VCaP (cell line): ENCODE measurements around the gene BCKDHA.
A peak's percentile ranks its signal among the peaks of the same experiment; 100 is the strongest.

Experiments
- H3K27ac ChIP-seq: fragments of 450-650 bp; 2 replicates; pipeline ENCODE4 v1.5.1; 2017
- TF ChIP-seq, protein P1 (sequence below): fragments of 450-650 bp; conservative IDR thresholded peaks from 2 replicates; pipeline ENCODE4 v1.5.1; 2017; ENCODE audit warnings: mild to moderate bottlenecking, moderate library complexity

BCKDHA gene

DNA sequence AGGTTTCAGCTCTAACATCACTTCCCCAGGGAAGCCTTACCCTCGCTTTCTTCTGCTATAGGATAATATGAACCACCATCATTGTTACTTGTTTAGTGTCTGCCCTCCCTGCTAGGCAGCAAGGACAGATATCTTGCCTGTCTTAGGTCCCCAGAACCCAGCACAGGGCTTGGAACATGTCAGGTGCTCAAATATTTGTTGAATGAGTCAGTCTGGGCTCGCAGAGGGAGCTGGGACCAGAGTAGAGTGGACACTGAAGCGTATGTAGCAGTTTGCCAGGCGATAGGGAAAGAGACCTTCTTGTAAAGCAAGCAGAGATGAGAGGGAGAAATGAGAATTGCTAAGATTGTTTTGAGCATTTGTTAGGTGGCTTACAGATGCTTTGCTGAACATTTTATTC lies 11.7 kb downstream of the BCKDHA start:
- TF ChIP-seq, protein P1, sequence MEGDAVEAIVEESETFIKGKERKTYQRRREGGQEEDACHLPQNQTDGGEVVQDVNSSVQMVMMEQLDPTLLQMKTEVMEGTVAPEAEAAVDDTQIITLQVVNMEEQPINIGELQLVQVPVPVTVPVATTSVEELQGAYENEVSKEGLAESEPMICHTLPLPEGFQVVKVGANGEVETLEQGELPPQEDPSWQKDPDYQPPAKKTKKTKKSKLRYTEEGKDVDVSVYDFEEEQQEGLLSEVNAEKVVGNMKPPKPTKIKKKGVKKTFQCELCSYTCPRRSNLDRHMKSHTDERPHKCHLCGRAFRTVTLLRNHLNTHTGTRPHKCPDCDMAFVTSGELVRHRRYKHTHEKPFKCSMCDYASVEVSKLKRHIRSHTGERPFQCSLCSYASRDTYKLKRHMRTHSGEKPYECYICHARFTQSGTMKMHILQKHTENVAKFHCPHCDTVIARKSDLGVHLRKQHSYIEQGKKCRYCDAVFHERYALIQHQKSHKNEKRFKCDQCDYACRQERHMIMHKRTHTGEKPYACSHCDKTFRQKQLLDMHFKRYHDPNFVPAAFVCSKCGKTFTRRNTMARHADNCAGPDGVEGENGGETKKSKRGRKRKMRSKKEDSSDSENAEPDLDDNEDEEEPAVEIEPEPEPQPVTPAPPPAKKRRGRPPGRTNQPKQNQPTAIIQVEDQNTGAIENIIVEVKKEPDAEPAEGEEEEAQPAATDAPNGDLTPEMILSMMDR: no peak
- H3K27ac ChIP-seq: peak overlapping the region; percentile 42

DNA sequence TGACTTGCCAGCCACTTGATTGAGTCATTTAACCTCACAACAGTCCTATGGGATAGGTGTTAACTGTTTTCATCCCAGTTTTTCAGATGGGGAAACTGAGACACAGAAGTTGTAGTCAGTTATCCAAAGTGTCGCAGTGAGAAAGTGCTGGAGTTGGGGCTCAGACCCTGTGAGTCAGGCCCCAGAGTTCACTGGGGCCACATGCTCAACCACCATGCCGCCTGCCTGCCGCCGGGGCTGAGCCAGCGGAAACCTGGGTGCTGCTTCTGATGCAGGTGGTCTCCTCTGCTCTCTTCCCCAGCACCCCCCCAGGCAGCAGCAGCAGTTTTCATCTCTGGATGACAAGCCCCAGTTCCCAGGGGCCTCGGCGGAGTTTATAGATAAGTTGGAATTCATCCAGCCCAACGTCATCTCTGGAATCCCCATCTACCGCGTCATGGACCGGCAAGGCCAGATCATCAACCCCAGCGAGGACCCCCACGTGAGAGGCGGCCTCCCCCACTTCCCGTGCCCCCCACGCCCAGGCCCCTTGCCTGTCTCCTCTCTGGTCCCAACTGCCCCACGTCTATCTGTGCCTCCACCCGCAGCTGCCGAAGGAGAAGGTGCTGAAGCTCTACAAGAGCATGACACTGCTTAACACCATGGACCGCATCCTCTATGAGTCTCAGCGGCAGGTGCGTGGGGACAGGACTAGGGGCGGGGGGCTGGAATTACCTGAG lies 12.9 kb downstream of the BCKDHA start:
- TF ChIP-seq, protein P1: no peak
- H3K27ac ChIP-seq: no peak overlapping the region

DNA sequence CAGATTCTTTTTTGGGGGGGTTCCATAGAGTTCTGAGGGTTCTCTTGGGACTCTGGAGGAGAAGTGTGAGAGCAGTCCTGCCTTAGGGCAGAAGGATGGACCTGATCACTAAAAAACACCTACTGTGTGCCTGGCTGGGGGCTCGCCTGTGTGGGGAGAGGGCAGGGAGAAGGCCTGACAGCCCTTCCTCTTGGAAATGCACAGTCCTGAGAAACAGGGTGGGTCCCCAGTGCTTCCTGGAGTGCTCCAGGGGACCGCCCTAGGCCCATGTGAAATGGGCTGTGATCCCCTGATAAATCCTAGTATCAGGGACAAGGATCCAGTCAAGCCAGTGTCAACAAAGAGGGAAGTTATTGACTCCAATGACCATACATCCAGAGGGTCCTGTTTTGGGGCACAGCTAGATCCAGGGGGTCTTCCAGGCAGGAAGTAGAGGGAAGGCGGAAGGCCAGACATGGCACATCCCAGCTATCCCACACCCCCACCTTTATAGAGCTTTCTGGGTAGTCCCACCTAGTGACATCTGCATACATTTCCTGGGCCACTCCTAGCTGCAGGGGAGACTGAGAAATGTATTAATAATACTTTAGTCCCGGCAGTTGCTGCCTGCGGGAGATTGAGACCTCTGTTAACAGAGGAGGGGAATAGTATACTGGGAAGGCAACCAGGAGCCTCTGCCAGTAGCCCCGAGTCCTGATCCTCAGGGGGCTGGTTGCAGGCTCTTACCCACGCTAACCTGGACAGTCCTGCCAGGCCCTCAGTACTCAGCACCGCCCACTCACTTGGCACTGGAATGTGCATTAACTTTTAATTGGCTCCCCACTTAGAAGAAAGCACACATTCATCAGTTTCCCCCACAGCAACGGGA lies 13.7 kb downstream of the BCKDHA start:
- TF ChIP-seq, protein P1: no peak
- no peak overlapping the region for H3K27ac ChIP-seq

DNA sequence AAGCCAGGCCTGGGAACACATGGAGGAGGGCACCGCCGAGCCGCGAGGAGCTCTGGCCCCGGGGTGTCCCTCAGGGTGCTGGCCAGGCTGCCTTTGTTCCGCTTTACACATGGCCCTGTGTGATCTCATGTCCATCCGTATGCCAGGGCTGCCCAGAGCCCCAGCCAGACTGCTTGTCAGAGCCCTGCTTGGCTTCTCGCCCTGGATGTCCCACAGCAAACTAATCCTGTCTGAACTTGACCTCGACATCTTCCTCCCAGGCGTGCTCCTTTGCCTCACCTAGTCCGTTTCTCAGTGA lies 14.3 kb downstream of the BCKDHA start:
- H3K27ac ChIP-seq: no peak overlapping the region
- TF ChIP-seq, protein P1: no peak

DNA sequence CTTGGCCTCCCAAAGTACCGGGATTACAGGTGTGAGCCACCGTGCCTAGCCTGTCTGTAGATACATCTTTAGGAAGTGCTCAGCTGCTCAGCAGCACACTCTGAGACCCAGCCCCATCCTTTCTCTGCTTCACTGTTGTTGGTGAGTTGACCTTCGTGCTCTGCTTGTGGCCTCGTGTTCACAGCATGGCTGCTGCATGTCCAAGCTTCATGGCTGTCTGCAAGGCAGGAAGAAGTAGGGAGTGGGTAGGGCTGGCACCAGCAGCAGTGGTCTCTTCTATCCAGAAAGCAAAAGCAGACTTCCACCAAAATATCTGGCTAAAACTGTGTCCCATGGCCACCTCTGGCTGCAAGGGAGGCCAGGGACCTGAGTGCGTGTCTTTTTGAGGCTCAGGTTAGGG lies 15.3 kb downstream of the BCKDHA start:
- TF ChIP-seq, protein P1: no peak
- no peak overlapping the region for H3K27ac ChIP-seq

DNA sequence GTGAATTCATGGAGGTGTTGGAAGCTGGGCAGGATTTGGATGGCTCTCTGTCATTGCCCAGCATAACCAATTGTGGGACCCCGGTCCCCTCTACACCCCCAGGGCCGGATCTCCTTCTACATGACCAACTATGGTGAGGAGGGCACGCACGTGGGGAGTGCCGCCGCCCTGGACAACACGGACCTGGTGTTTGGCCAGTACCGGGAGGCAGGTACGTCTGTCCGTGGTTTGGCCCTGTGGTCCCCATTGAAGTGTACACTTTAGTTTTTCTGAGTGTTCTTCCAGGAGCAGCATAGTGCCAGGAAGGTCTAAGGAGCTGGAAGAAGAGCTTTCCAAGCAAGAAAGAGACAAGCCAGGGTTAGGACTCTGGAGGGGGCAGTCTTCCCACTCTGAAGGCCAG lies 16.3 kb downstream of the BCKDHA start:
- TF ChIP-seq, protein P1: no peak
- H3K27ac ChIP-seq: no peak overlapping the region

GRCh38 chr19:41414461-41414860 lies 16.8 kb downstream of the BCKDHA start:
- no peak overlapping the region for H3K27ac ChIP-seq
- TF ChIP-seq, protein P1: no peak
